DND-41 (cell line): ENCODE measurements around the gene NCMAP.

Experiments
- ATAC-seq: fragments of 200-7000 bp; cut with Tn5 transposase; 3 replicates; pipeline ENCODE4 v1.9.1; 2021; ENCODE audit warnings: low read depth; ENCODE audit not compliant: insufficient read depth
- DNase-seq: peaks from one replicate; pipeline ENCODE4 v3.0.0-alpha.2; 2020
- H2AFZ ChIP-seq: 2 replicates; pipeline ENCODE4 v1.6.0; 2012; ENCODE audit warnings: low read depth, low read length
- H3K27ac ChIP-seq: 2 replicates; pipeline ENCODE4 v1.5.1; 2012; ENCODE audit warnings: low read length, inconsistent platforms
- H3K27me3 ChIP-seq: fragments of 200-600 bp; sonication (generic); 2 replicates; pipeline ENCODE4 v1.6.0; 2012; ENCODE audit warnings: low read length, mild to moderate bottlenecking, inconsistent platforms; ENCODE audit not compliant: insufficient read depth, poor library complexity
- H3K36me3 ChIP-seq: 2 replicates; pipeline ENCODE4 v1.5.1; 2012; ENCODE audit warnings: low read length, inconsistent platforms; ENCODE audit not compliant: insufficient read depth
- H3K4me1 ChIP-seq: 2 replicates; pipeline ENCODE4 v1.5.1; 2012; ENCODE audit warnings: mild to moderate bottlenecking, low read length; ENCODE audit not compliant: insufficient read depth
- H3K4me2 ChIP-seq: 2 replicates; pipeline ENCODE4 v1.6.0; 2012; ENCODE audit warnings: mild to moderate bottlenecking, moderate library complexity, low read length, inconsistent platforms; ENCODE audit not compliant: insufficient read depth
- H3K4me3 ChIP-seq, 2 experiments: fragments of 200-600 bp in 1 of 2; shearing (Covaris generic) in 1 of 2; 2 replicates each; pipeline ENCODE4 v1.5.1; 2012 to 2016; ENCODE audit warnings: inconsistent platforms in 2 of 2, low read length in 2 of 2, mild to moderate bottlenecking in 2 of 2, low read depth in 1 of 2, moderate library complexity in 1 of 2
- H3K79me2 ChIP-seq: 2 replicates; pipeline ENCODE4 v1.6.0; 2012; ENCODE audit warnings: low read length, inconsistent platforms; ENCODE audit not compliant: insufficient read depth
- H3K9ac ChIP-seq: 2 replicates; pipeline ENCODE4 v1.6.0; 2012; ENCODE audit warnings: low read depth, mild to moderate bottlenecking, inconsistent platforms, low read length, moderate library complexity
- H3K9me3 ChIP-seq: 2 replicates; pipeline ENCODE4 v1.5.1; 2012; ENCODE audit warnings: low read length, moderate library complexity, mild to moderate bottlenecking, inconsistent platforms; ENCODE audit not compliant: insufficient read depth, severe bottlenecking
- H4K20me1 ChIP-seq: 2 replicates; pipeline ENCODE4 v1.6.0; 2012; ENCODE audit warnings: low read length; ENCODE audit not compliant: insufficient read depth
- EZH2 ChIP-seq: IDR thresholded peaks from 3 replicates; pipeline ENCODE4 v1.6.1; 2012; ENCODE audit warnings: borderline replicate concordance, low read depth, mild to moderate bottlenecking, moderate library complexity, low read length, inconsistent platforms; ENCODE audit not compliant: severe bottlenecking
- TF ChIP-seq, protein P1 (sequence below): IDR thresholded peaks from 2 replicates; pipeline ENCODE4 v1.5.1; 2012; ENCODE audit warnings: borderline replicate concordance, low read length, moderate library complexity, mild to moderate bottlenecking; ENCODE audit not compliant: poor library complexity, severe bottlenecking; ENCODE audit errors: extremely low read depth

The NCMAP gene

DNA sequence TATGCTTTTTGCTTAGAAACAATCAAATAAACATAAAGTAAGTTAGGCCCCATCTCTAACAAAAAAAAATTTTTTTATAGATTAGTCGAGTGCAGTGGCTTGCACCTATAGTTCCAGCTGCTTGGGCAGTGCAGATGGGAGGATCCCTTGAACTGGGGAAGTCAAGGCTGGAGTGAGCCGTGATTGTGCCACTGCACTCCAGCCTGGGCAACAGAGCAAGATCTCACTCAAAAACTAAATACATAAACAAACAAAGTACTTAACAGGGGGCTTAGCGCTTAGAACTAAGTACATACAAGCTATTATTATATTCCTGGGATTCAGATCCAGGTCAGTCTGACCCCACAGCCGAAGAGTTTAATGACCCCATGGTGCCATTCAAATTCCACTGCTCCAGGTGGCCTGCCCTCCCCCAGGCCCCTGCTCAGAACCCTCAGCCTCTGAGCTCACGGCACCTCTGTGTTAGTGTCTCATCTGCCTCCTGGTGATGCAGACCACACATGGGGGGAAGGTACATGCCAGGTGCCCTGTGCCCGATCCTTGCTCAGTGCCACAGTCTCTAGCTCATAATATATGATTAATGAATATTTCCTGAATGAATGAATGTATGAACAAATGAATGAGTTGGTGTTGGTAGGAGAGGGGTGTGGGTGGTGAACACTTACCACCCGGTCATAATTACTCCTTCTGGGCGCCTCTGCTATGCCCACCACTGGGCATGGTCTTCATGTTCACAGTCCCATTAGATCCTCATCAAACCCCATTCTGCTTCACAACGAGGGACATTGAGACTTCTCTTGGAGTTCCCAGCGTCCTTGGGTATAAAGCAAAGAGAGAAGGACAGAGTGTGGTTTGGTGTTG, 14.6 kb downstream of the NCMAP start:
- Histone ChIP-seq H2AFZ (no peak overlapping the region), H4K20me1 (no peaks in the 10 kb centered on the region), H3K36me3 (no peaks in the 10 kb centered on the region), H3K79me2 (no peaks in the 10 kb centered on the region), H3K9ac (no peak overlapping the region), H3K9me3 (no peaks in the 10 kb centered on the region), H3K4me3 (no peak overlapping the region), H3K4me1 (no peaks in the 10 kb centered on the region), H3K27me3 (no peaks in the 10 kb centered on the region), H3K4me2 (no peak overlapping the region), H3K27ac (no peak overlapping the region)
- ATAC-seq = no peak
- TF ChIP-seq, protein P1, sequence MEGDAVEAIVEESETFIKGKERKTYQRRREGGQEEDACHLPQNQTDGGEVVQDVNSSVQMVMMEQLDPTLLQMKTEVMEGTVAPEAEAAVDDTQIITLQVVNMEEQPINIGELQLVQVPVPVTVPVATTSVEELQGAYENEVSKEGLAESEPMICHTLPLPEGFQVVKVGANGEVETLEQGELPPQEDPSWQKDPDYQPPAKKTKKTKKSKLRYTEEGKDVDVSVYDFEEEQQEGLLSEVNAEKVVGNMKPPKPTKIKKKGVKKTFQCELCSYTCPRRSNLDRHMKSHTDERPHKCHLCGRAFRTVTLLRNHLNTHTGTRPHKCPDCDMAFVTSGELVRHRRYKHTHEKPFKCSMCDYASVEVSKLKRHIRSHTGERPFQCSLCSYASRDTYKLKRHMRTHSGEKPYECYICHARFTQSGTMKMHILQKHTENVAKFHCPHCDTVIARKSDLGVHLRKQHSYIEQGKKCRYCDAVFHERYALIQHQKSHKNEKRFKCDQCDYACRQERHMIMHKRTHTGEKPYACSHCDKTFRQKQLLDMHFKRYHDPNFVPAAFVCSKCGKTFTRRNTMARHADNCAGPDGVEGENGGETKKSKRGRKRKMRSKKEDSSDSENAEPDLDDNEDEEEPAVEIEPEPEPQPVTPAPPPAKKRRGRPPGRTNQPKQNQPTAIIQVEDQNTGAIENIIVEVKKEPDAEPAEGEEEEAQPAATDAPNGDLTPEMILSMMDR = no peak
- no peak for TF ChIP-seq EZH2
- no peak for DNase-seq

DNA sequence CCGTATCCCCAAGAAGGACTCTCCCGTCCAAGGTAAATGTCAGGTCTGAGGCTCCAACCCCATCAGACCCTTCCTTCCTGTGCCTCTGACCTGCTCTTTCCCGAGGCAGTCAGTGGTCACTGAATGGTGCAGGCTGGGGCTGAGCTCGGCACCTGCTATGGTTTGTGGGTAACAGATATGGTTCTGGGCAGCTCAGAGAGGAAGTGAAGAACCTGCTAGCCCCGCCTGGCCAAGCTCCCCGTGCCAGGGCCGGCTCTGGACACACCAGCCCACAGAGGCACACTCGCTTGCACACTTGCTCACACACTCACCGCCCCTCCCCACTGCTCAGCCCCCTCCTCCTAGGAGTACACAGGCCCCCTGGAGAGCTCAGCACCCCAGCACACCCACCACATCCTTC, 16.4 kb downstream of the NCMAP start:
- 0 out of 2 replicates have a peak overlapping the region, but pooled peaks have one; percentile 10 for H2AFZ ChIP-seq
- H3K79me2 ChIP-seq = no peaks in the 10 kb centered on the region
- H3K4me2 ChIP-seq = no peak overlapping the region

DNA sequence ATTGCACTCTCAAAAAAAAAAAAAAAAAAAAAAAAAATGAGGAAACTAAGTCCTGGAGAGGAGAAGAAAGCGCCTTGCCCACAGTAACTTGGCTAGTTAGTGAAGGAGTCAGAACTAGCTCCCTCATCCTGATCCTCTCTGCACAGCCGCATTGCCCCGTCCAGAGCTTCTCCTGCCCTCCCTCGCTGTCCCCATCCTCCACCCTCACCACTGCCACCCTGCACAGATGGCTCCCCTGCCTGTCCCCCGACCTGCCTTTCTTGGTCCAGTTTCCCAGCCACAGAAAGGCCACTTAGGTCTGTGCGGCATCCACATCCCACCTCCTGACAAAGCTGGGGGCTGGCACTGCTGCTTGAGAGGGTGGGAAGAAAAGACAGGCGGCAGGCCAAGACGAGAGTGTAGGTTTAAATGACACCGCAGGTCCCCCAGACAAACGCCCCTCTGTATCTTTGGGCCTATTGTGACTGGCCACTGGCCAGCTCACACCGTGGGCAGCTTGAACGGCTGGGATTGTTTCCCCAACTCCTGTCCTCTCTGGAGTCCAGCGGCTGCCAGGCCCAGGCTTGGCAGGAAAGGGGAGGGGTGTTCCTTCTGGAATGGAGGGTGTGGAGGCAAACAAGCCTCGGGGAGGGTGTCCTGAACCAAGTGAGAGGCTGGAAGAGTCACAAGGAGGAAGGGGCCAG, 20.2 kb downstream of the NCMAP start:
- Histone ChIP-seq H3K27ac (no peak overlapping the region), H3K4me2 (no peak overlapping the region), H3K79me2 (no peaks in the 10 kb centered on the region), H2AFZ (no peak overlapping the region), H3K4me1 (no peaks in the 10 kb centered on the region), H4K20me1 (no peaks in the 10 kb centered on the region), H3K9ac (no peak overlapping the region), H3K4me3 (no peak overlapping the region), H3K9me3 (no peaks in the 10 kb centered on the region), H3K27me3 (peaks cover 3% of the 10 kb centered on the region), H3K36me3 (no peaks in the 10 kb centered on the region)
- no peak for TF ChIP-seq EZH2
- TF ChIP-seq, protein P1 = no peak
- no peak for DNase-seq
- no peak for ATAC-seq

More for the DNA sequence above, 16.4 kb downstream of the NCMAP start:
- Histone ChIP-seq H3K4me1 (no peaks in the 10 kb centered on the region), H3K27me3 (no peaks in the 10 kb centered on the region), H3K9ac (no peak overlapping the region), H4K20me1 (no peaks in the 10 kb centered on the region), H3K36me3 (no peaks in the 10 kb centered on the region), H3K4me3 (no peak overlapping the region), H3K27ac (no peak overlapping the region), H3K9me3 (no peaks in the 10 kb centered on the region)
- DNase-seq = no peak
- ATAC-seq = no peak
- TF ChIP-seq EZH2 = no peak
- TF ChIP-seq, protein P1 = no peak
